GM21576 (cell line): ENCODE results near the gene UBE4B.
"Not testable (repeated sequence)": the region's sequence is repeated elsewhere in the genome, so short reads cannot be mapped to it uniquely, and the experiment has no call there.

Source experiments
- ATAC-seq: cut with Tn5 transposase; IDR thresholded peaks from one replicate; pipeline ENCODE4 v1.9.1; 2021; ENCODE audit warnings: mild to moderate bottlenecking, moderate library complexity; ENCODE audit not compliant: unreplicated experiment

Gene UBE4B

GRCh38 chr1:10170239-10170574 lies 137.4 kb downstream of the UBE4B start:
- ATAC-seq, result no peak

- no peak for ATAC-seq
Measured at GRCh38 chr1:10171105-10171767, 138.5 kb downstream of the UBE4B start.

GRCh38 chr1:10171995-10172669 lies 139.4 kb downstream of the UBE4B start:
- no peak for ATAC-seq

GRCh38 chr1:10173582-10173981 lies 140.8 kb downstream of the UBE4B start:
- no peak for ATAC-seq

- ATAC-seq, result no peak
Measured at GRCh38 chr1:10177876-10178275, 145.1 kb downstream of the UBE4B start.

- ATAC-seq, result no peak
Measured at GRCh38 chr1:10178597-10179405, 146.0 kb downstream of the UBE4B start.

- ATAC-seq, result no peak
Measured at GRCh38 chr1:10179406-10180091, 146.8 kb downstream of the UBE4B start.

- no peak for ATAC-seq
Measured at GRCh38 chr1:10181154-10181553, 148.4 kb downstream of the UBE4B start.

- ATAC-seq, result no peak
Measured at GRCh38 chr1:10185759-10186158, 153.0 kb downstream of the UBE4B start.

- no peak for ATAC-seq
Measured at GRCh38 chr1:10186331-10187025, 153.7 kb downstream of the UBE4B start.

- ATAC-seq, result no peak
Measured at GRCh38 chr1:10187026-10187334, 154.2 kb downstream of the UBE4B start.

- no peak for ATAC-seq
Measured at GRCh38 chr1:10188133-10188650, 155.4 kb downstream of the UBE4B start.

GRCh38 chr1:10189659-10190058 lies 156.9 kb downstream of the UBE4B start:
- ATAC-seq, result no peak

GRCh38 chr1:10192263-10192662 lies 159.5 kb downstream of the UBE4B start:
- ATAC-seq, result no peak

GRCh38 chr1:10193288-10193687 lies 160.5 kb downstream of the UBE4B start:
- ATAC-seq, result no peak

GRCh38 chr1:10195570-10195969 lies 162.8 kb downstream of the UBE4B start:
- ATAC-seq, result no peak

- ATAC-seq, result no peak
Measured at GRCh38 chr1:10196976-10197375, 164.2 kb downstream of the UBE4B start.

GRCh38 chr1:10200620-10201019 lies 167.9 kb downstream of the UBE4B start:
- no peak for ATAC-seq

GRCh38 chr1:10204003-10204642 lies 171.4 kb downstream of the UBE4B start:
- ATAC-seq, result no peak

GRCh38 chr1:10205206-10205605 lies 172.4 kb downstream of the UBE4B start:
- ATAC-seq, result not testable (repeated sequence)
